Keratinocyte (primary cell): ENCODE data around the gene GPC5. TPM values are rescaled to one million over a fixed set of nuclear protein-coding genes. Genes with fewer than 3 reads are reported as not detected.

Experiments used
- DNase-seq: peaks from one replicate; pipeline ENCODE4 v3.0.0-alpha.2; 2011; ENCODE audit warnings: low read depth, missing footprints, low spot score
- FAIRE-seq: peaks from 2 replicates; lab custom pipeline; 2011; peaks lifted over from hg19 to GRCh38; lab: Jason Lieb, UNC
- H2AFZ ChIP-seq: 2 replicates; pipeline ENCODE4 v1.6.0; 2012; ENCODE audit warnings: low read length, control low read depth, inconsistent platforms; ENCODE audit not compliant: control insufficient read depth
- H3K27ac ChIP-seq: 2 replicates; pipeline ENCODE4 v1.5.1; 2011; ENCODE audit warnings: low read length; ENCODE audit not compliant: control insufficient read depth, insufficient read depth
- H3K27me3 ChIP-seq: 3 replicates; pipeline ENCODE4 v1.6.0; 2011; ENCODE audit warnings: low read length; ENCODE audit not compliant: control insufficient read depth, insufficient read depth; ENCODE audit errors: extremely low read depth
- H3K36me3 ChIP-seq, 2 experiments: 2 replicates in 1 of 2; 3 replicates in 1 of 2; pipeline ENCODE4 v1.5.1; 2011; ENCODE audit warnings: low read length in 2 of 2, mild to moderate bottlenecking in 1 of 2; ENCODE audit not compliant: control insufficient read depth in 2 of 2, insufficient read depth in 2 of 2; ENCODE audit errors: extremely low read depth in 1 of 2
- H3K4me1 ChIP-seq: 3 replicates; pipeline ENCODE4 v1.5.1; 2011; ENCODE audit warnings: low read length; ENCODE audit not compliant: control insufficient read depth, insufficient read depth; ENCODE audit errors: extremely low read depth
- H3K4me2 ChIP-seq: 3 replicates; pipeline ENCODE4 v1.6.0; 2011; ENCODE audit warnings: low read depth, low read length; ENCODE audit not compliant: control insufficient read depth, insufficient read depth; ENCODE audit errors: extremely low read depth
- H3K4me3 ChIP-seq, 3 experiments: fragments of 200-600 bp in 1 of 3; sonication (generic) in 1 of 3; 2 replicates in 2 of 3; 3 replicates in 1 of 3; pipeline ENCODE4 v1.5.1; 2011 to 2016; ENCODE audit warnings: low read length in 3 of 3, mild to moderate bottlenecking in 3 of 3, control low read depth in 2 of 3, inconsistent platforms in 1 of 3, low read depth in 1 of 3, mixed read lengths in 1 of 3, mixed run types in 1 of 3, moderate library complexity in 1 of 3; ENCODE audit not compliant: control insufficient read depth in 2 of 3, insufficient read depth in 2 of 3; ENCODE audit errors: extremely low read depth in 1 of 3
- H3K79me2 ChIP-seq: 2 replicates; pipeline ENCODE4 v1.6.0; 2012; ENCODE audit warnings: low read length; ENCODE audit not compliant: control insufficient read depth, insufficient read depth
- H3K9ac ChIP-seq: 3 replicates; pipeline ENCODE4 v1.6.0; 2011; ENCODE audit warnings: low read length; ENCODE audit not compliant: control insufficient read depth, insufficient read depth; ENCODE audit errors: extremely low read depth
- H3K9me1 ChIP-seq: 3 replicates; pipeline ENCODE4 v1.6.0; 2011; ENCODE audit warnings: low read length; ENCODE audit not compliant: control insufficient read depth, insufficient read depth; ENCODE audit errors: extremely low read depth
- H3K9me3 ChIP-seq: 2 replicates; pipeline ENCODE4 v1.5.1; 2012; ENCODE audit warnings: low read depth, low read length; ENCODE audit not compliant: control insufficient read depth
- H4K20me1 ChIP-seq: 3 replicates; pipeline ENCODE4 v1.6.0; 2011; ENCODE audit warnings: low read length; ENCODE audit not compliant: control insufficient read depth, insufficient read depth; ENCODE audit errors: extremely low read depth
- EZH2 ChIP-seq: IDR thresholded peaks from one replicate; pipeline ENCODE4 v1.6.1; 2012; ENCODE audit warnings: inconsistent platforms, mild to moderate bottlenecking, low read length, moderate library complexity
- dilution Hi-C: fragments of 300-500 bp; cut with MboI; formaldehyde crosslinking; loops from one replicate; pipeline ENCODE4 v1.7.0; 2020; ENCODE audit warnings: low sequenced_read_pairs; ENCODE audit not compliant: extremely low pct_ligation_motif_present
- polyA plus RNA-seq, 5 experiments: library from polyadenylated mRNA; depleted of rRNA in 3 of 5; stranded (reverse) in 3 of 5; stranded (forward) in 1 of 5; unstranded in 1 of 5; fragments of >200 nt; gene quantifications; 1 replicate in 1 of 5; 2 replicates in 3 of 5; 3 replicates in 1 of 5; pipeline versions ENCODE4 v1.2.1 to v1.2.3, GENCODE V29; 2011 to 2012; ENCODE audit warnings: missing spikeins in 2 of 5, low read depth in 1 of 5, low replicate concordance in 1 of 5
- TF ChIP-seq, protein P1 (sequence below), 3 experiments: IDR thresholded peaks in 1 of 3; conservative IDR thresholded peaks in 1 of 3; optimal IDR thresholded peaks in 1 of 3; 2 replicates in 2 of 3; 3 replicates in 1 of 3; pipeline versions ENCODE3 to v1.5.1; 2011; ENCODE audit warnings: low read length in 3 of 3, mild to moderate bottlenecking in 3 of 3, moderate library complexity in 2 of 3, control low read depth in 1 of 3, inconsistent platforms in 1 of 3; ENCODE audit not compliant: insufficient read depth in 2 of 3; ENCODE audit errors: extremely low read depth in 1 of 3

GPC5 gene
- polyA plus RNA-seq, 1 donor (not counting 4 experiments of a cell fraction or from before 2014, with no cell fraction given) = 0.10 TPM

- FAIRE-seq (no peak), DNase-seq (no peak)
- TF ChIP-seq, protein P1, sequence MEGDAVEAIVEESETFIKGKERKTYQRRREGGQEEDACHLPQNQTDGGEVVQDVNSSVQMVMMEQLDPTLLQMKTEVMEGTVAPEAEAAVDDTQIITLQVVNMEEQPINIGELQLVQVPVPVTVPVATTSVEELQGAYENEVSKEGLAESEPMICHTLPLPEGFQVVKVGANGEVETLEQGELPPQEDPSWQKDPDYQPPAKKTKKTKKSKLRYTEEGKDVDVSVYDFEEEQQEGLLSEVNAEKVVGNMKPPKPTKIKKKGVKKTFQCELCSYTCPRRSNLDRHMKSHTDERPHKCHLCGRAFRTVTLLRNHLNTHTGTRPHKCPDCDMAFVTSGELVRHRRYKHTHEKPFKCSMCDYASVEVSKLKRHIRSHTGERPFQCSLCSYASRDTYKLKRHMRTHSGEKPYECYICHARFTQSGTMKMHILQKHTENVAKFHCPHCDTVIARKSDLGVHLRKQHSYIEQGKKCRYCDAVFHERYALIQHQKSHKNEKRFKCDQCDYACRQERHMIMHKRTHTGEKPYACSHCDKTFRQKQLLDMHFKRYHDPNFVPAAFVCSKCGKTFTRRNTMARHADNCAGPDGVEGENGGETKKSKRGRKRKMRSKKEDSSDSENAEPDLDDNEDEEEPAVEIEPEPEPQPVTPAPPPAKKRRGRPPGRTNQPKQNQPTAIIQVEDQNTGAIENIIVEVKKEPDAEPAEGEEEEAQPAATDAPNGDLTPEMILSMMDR (optimal IDR thresholded peaks at IDR 0.05 in 1 of 3, IDR thresholded peaks at IDR 0.05 in 1 of 3, conservative IDR thresholded peaks at IDR 0.05 in 1 of 3; ENCODE audit: extremely low read depth in 1 of 3, insufficient read depth in 2 of 3, low read length in 3 of 3) = no peak
- no peak for TF ChIP-seq EZH2
- Histone ChIP-seq H3K27me3 (no peaks in the 10 kb centered on the region), H3K27ac (no peak overlapping the region), H3K9me1 (no peaks in the 10 kb centered on the region), H3K4me1 (no peaks in the 10 kb centered on the region), H4K20me1 (no peaks in the 10 kb centered on the region), H3K9ac (no peak overlapping the region), H3K9me3 (no peaks in the 10 kb centered on the region), H3K4me3 (no peak overlapping the region), H3K79me2 (no peaks in the 10 kb centered on the region), H3K4me2 (no peak overlapping the region), H3K36me3 (no peaks in the 10 kb centered on the region), H2AFZ (no peak overlapping the region)
- dilution Hi-C loops = no loop called here
Measured at GRCh38 chr13:92717857-92718256, 1319.4 kb downstream of the GPC5 start.

GRCh38 chr13:92719868-92720267 lies 1321.4 kb downstream of the GPC5 start:
- Histone ChIP-seq H3K9ac (no peak overlapping the region), H3K9me3 (no peaks in the 10 kb centered on the region), H3K36me3 (no peaks in the 10 kb centered on the region), H3K27ac (no peak overlapping the region), H3K79me2 (no peaks in the 10 kb centered on the region), H4K20me1 (no peaks in the 10 kb centered on the region), H3K9me1 (no peaks in the 10 kb centered on the region), H3K4me2 (no peak overlapping the region), H3K4me3 (no peak overlapping the region), H3K4me1 (no peaks in the 10 kb centered on the region), H2AFZ (no peak overlapping the region), H3K27me3 (no peaks in the 10 kb centered on the region)
- TF ChIP-seq EZH2 = no peak
- TF ChIP-seq, protein P1 (optimal IDR thresholded peaks at IDR 0.05 in 1 of 3, IDR thresholded peaks at IDR 0.05 in 1 of 3, conservative IDR thresholded peaks at IDR 0.05 in 1 of 3; ENCODE audit: extremely low read depth in 1 of 3, insufficient read depth in 2 of 3, low read length in 3 of 3) = no peak
- FAIRE-seq (no peak), DNase-seq (no peak)
- dilution Hi-C loops = no loop called here
